Activated naive CD8-positive, alpha-beta T cell treated with anti-CD3 and anti-CD28 coated beads, Interleukin-2, amount 10 ng/mL, durations not matched to agents 7 days and 5 days (primary cell): ENCODE data around the gene FCRLB. TPM values are rescaled to one million over a fixed set of nuclear protein-coding genes. Genes with fewer than 3 reads are reported as not detected.

ENCODE experiments used
- ATAC-seq: fragments of 150-1000 bp; cut with Tn5 transposase; one replicate; pipeline ENCODE4 v1.10.0; 2021; ENCODE audit warnings: low read depth, moderate library complexity
- POLR2A ChIA-PET: fragments of 350-600 bp; sonication (Branson Sonifier 250); formaldehyde crosslinking; loops from one replicate; lab custom pipeline; 2021; ENCODE audit warnings: antibody characterized with exemption; lab: Charles Lee
- DNase-seq: peaks from one replicate; pipeline ENCODE4 v3.0.0; 2021
- H3K27ac Mint-ChIP-seq: one replicate; pipeline ENCODE4 v1.8.0; 2022; ENCODE audit warnings: mild to moderate bottlenecking, mixed read lengths
- H3K27me3 Mint-ChIP-seq: one replicate; pipeline ENCODE4 v1.8.0; 2022; ENCODE audit warnings: mild to moderate bottlenecking, moderate library complexity, mixed read lengths
- H3K36me3 Mint-ChIP-seq: one replicate; pipeline ENCODE4 v1.8.0; 2021; ENCODE audit warnings: mild to moderate bottlenecking, mixed read lengths
- H3K4me1 Mint-ChIP-seq: one replicate; pipeline ENCODE4 v1.8.0; 2021; ENCODE audit warnings: mixed read lengths
- H3K4me3 Mint-ChIP-seq: one replicate; pipeline ENCODE4 v1.8.0; 2022; ENCODE audit warnings: mild to moderate bottlenecking, moderate library complexity, mixed read lengths
- H3K9me3 Mint-ChIP-seq: one replicate; pipeline ENCODE4 v1.8.0; 2021; ENCODE audit warnings: mixed read lengths
- total RNA-seq, 2 experiments: library from RNA; stranded (reverse); gene quantifications; one replicate each; pipeline ENCODE4 v1.2.3, GENCODE V29; 2021

FCRLB gene
- total RNA-seq, 2 experiments from 2014 or later, result 0.74 to 0.97 TPM

DNA sequence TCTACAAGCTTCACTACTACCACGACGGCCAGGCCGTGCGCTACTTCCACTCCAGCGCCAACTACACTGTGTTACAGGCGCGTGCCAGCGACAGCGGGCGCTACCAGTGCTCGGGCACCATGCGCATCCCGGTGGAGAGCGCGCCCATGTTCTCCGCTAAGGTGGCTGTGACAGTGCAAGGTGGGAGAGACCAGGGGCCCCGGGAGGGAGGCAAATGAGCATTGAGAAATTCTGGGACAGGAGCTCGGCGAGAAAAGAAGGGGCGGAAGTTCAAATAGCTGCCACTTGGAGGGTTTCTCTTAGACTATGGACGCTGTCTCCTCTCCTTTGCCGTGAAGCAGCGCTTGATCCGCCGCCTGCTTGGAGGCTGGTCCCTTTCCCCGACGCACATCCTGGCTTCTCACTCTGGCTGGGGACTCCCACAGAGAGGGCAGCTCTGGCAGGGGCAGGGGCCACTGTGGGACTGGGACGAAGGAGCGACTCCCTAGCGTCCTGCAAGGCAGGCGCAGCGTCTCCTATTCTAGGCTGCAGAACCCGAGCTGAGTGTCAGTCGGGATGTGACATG is 4.6 kb downstream of the FCRLB start:
- Mint-ChIP-seq H3K4me3 (peak overlapping the region; percentile 98), H3K9me3 (no peaks in the 10 kb centered on the region), H3K27me3 (peaks cover 23% of the 10 kb centered on the region), H3K4me1 (peaks cover 49% of the 10 kb centered on the region), H3K36me3 (no peaks in the 10 kb centered on the region), H3K27ac (peak overlapping the region; percentile 92)
- POLR2A ChIA-PET, result interaction anchor here (0.8 to 3.1 kb wide), 4 partner anchors 11 to 412 kb away, joined by 3 to 55 read pairs (median 10); partner anchors contain the start of genes DUSP12 and SDHC
- DNase-seq, result peak; percentile 68
- ATAC-seq, result peak; percentile 14

DNA sequence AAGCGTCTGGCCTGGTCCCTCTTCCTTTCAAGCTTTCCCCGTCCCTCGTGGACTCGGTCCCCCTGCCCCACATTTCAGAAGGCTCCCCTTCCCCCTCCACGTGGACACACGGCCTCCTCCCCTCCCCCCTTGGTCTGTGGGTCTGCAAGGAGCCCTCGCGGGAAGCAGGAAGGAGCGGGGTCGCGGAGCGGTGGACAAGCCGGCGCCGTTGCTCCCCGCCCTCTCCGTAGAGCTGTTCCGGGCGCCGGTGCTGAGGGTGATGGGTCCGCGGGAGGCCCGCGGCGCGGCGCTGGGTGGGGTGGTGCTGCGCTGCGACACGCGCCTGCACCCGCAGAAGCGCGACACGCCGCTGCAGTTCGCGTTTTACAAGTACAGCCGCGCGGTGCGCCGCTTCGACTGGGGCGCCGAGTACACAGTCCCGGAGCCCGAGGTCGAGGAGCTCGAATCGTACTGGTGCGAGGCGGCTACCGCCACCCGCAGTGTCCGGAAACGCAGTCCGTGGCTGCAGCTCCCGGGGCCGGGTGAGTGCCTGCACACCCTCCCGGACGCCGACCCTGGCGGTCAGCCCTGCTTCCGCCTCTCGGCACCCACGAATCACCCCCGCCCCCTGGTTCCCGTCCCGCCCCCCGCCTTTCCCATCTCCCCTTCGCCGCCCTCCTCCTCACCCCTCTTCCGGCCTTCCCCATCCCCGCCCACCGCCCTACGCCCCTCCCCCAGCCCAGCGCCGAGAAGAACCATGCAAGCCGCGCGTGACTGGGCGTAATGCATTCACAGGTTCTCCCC is 5.3 kb downstream of the FCRLB start:
- no peaks in the 10 kb centered on the region for H3K9me3 Mint-ChIP-seq
- H3K4me1 Mint-ChIP-seq, result peaks cover 45% of the 10 kb centered on the region
- peak overlapping the region; percentile 98 for H3K4me3 Mint-ChIP-seq
- DNase-seq (peak; percentile 83), ATAC-seq (peak; percentile 74)
- peak overlapping the region; percentile 93 for H3K27ac Mint-ChIP-seq
- peaks cover 28% of the 10 kb centered on the region for H3K27me3 Mint-ChIP-seq
- no peaks in the 10 kb centered on the region for H3K36me3 Mint-ChIP-seq
- POLR2A ChIA-PET, result interaction anchor here (0.8 to 3.1 kb wide), 6 partner anchors 11 to 412 kb away, joined by 3 to 55 read pairs (median 4); partner anchors contain the start of genes DUSP12 and SDHC

DNA sequence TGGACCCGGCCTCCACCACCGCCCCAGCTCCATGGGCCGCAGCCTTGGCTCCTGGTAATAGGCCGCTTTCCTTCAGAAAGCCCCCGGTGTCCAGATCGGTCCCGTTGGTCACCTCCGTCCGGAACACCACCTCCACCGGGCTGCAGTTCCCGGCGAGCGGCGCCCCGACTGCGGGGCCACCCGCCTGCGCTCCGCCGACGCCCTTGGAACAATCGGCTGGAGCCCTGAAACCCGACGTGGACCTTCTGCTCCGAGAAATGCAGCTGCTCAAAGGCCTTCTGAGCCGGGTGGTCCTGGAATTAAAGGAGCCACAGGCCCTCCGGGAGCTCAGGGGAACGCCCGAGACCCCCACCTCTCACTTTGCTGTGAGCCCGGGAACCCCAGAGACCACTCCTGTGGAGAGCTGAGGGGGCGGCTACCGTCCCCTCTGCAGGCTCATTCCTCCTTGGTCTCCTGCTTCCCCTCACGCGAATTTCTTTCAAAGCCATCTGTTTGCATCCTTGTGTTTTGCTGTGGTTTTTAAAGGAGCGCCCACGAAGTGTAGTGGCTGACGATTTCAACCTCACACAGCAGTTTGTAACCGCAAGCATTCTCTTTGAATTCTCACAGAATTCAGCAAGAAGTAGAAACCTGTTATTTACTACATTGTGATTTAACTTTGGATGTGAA is 6.0 kb downstream of the FCRLB start:
- Mint-ChIP-seq H3K27me3 (peaks cover 23% of the 10 kb centered on the region), H3K27ac (peak overlapping the region; percentile 93), H3K4me1 (peaks cover 39% of the 10 kb centered on the region), H3K4me3 (peak overlapping the region; percentile 98), H3K9me3 (no peaks in the 10 kb centered on the region), H3K36me3 (no peaks in the 10 kb centered on the region)
- DNase-seq (peak; percentile 82), ATAC-seq (peak; percentile 15)
- POLR2A ChIA-PET, result interaction anchor here (1.0 to 3.1 kb wide), 5 partner anchors 10 to 195 kb away, joined by 3 to 55 read pairs (median 4); partner anchors contain the start of gene DUSP12

DNA sequence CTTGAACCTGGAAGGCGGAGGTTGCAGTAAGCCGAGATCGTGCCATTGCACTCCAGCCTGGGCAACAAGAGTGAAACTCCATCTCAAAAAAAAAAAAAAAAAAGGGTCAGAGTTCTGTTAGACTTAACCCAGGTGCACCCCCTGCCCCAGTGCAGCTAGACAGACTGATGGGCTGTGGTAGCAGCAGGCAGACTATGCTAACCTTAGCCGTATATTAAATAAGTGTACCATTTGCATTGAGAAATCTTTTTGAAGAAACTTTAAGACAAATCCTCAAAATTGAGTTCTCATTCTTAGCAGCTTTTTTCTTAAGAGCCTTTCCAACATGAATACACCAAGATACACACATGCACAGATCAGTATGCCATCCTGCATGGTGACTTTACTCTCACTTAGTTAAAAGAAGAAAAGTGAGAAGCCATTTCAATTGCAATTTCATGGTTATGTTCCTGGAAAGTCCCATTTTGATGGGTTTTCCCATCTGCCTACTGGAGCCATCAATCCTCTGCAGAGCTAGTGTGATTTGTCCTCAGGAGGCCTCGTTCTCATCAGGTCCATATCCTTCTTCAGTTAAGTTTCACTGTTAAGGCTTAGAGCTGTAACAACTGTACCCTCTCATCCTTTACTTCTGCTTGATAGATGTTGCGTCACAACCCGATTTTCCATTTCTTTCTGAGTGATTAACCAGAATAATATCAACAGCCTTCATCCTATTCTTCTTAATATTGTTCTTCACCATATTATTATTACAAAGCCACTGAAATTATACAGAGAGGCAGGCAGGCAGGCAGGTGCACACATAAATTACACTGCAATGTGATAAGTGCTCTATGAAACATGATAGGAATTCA is 7.3 kb downstream of the FCRLB start:
- no peak overlapping the region for H3K27ac Mint-ChIP-seq
- H3K27me3 Mint-ChIP-seq, result peaks cover 22% of the 10 kb centered on the region
- POLR2A ChIA-PET, result no interaction called here
- peak overlapping the region; percentile 1 for H3K4me3 Mint-ChIP-seq
- ATAC-seq (no peak), DNase-seq (no peak)
- no peaks in the 10 kb centered on the region for H3K36me3 Mint-ChIP-seq
- peaks cover 39% of the 10 kb centered on the region for H3K4me1 Mint-ChIP-seq
- H3K9me3 Mint-ChIP-seq, result no peaks in the 10 kb centered on the region

DNA sequence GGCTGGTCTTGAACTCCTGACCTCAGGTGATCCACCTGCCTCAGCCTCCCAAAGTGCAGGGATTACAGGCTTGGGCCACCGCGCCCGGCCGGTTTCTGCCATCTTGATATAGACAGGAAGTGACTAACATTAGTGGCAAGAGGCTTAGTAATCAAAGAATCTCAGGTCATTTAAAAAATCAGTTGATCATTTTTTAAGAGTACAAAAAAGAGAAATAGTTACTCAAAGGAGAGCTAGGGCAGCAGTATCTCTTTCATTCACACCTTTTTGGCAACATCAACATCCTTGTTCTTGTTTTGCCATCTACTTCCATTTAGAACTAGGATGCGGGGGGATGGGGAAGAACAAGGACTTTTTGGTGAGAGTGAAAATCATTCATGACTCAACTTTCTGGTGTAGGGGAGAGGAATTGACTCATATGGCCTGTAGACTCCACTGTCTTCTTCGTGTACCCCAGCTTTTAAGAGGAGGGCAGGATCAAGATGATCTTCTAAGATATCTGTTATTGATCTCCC is 8.8 kb downstream of the FCRLB start:
- POLR2A ChIA-PET, result interaction anchor here (0.7 kb wide), 1 partner anchor 19 kb away, joined by 3 read pairs; the partner anchor contains the start of gene DUSP12
- H3K36me3 Mint-ChIP-seq, result no peaks in the 10 kb centered on the region

DNA sequence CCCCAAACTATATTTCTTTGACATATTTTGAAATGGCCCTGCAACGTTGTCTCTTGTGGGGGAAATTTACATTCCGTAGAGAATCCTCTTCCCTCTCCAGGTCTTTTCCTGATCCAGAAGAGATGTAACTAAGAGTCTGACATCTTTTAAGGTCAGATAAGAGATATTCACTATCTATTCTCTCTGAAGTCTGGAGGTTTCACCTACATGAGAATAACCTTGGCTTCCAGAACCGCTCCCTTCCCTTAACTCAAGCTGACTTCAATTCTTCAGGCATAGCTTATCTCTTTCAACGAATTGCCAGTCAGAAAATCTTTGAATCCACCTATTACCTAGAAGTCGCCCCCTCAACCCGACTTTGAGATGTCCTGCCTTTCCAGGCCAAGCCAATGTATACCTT is 9.9 kb downstream of the FCRLB start:
- Mint-ChIP-seq H3K9me3 (no peaks in the 10 kb centered on the region), H3K4me1 (peaks cover 31% of the 10 kb centered on the region), H3K4me3 (no peak overlapping the region), H3K27me3 (peaks cover 17% of the 10 kb centered on the region), H3K27ac (no peak overlapping the region), H3K36me3 (no peaks in the 10 kb centered on the region)
- ATAC-seq (no peak), DNase-seq (no peak)
- POLR2A ChIA-PET, result no interaction called here

More for the DNA sequence above, 8.8 kb downstream of the FCRLB start:
- H3K4me3 Mint-ChIP-seq, result peak overlapping the region; percentile 18
- peak overlapping the region; percentile 57 for H3K27ac Mint-ChIP-seq
- peaks cover 35% of the 10 kb centered on the region for H3K4me1 Mint-ChIP-seq
- ATAC-seq (no peak), DNase-seq (no peak)
- H3K9me3 Mint-ChIP-seq, result no peaks in the 10 kb centered on the region
- peaks cover 22% of the 10 kb centered on the region for H3K27me3 Mint-ChIP-seq

DNA sequence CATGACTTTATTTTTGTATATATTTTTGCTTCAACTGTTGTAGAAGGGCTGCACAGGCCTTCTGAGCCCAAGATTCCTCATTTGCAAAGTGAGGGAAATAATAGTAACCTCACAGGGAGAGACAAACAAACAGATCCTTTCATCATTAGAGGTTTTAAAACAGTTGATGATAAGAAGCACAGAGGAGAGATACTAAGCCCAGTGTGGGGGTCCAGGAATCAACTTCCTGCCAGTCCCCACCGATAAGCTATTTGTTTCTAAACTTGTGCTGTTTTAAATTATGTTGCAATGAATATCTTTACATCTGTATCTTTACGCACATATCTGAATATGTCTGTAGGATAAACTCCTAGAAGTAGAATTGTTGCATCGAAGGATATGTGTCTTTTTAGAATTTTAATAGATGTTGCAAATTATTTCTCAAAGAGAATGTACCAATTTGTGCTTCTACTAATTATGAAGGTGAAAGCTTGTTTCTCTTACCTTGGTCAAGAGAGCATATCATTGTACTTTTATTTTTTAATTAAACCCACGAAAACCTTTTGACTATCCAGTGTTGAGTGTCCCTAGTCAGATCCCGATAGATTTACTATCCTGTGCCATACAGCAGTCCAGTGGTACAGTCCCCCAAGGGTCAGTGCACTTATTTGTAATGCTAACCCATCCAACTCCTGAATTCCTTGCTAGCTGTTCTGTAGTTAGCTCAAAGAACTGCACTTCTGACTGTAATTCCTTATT is 10.8 kb downstream of the FCRLB start:
- no peaks in the 10 kb centered on the region for H3K36me3 Mint-ChIP-seq
- no peak overlapping the region for H3K27ac Mint-ChIP-seq
- no peaks in the 10 kb centered on the region for H3K9me3 Mint-ChIP-seq
- H3K4me3 Mint-ChIP-seq, result no peak overlapping the region
- ATAC-seq (no peak), DNase-seq (no peak)
- peaks cover 35% of the 10 kb centered on the region for H3K4me1 Mint-ChIP-seq
- POLR2A ChIA-PET, result no interaction called here
- peaks cover 17% of the 10 kb centered on the region for H3K27me3 Mint-ChIP-seq

DNA sequence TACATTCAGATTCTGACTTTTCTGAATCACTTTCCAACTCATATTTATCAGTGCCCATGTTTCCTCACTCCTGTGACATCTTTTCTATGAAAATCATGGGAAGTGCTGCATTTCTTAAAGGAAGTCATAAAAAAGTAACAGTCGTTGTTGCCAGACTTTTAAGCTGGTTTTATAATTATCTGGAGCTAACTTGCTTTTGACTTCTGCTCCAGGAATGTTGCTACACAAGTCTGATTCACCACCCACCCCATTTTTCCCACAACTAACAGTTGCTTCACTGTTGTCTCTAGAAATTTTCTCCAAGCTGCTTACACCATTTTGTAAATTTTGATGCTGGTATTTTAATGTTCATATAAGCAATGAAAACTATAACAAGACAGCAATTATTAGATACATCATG is 12.2 kb downstream of the FCRLB start:
- no peaks in the 10 kb centered on the region for H3K36me3 Mint-ChIP-seq
- H3K4me3 Mint-ChIP-seq, result no peak overlapping the region
- H3K27me3 Mint-ChIP-seq, result peaks cover 14% of the 10 kb centered on the region
- POLR2A ChIA-PET, result no interaction called here
- DNase-seq (no peak), ATAC-seq (no peak)
- H3K9me3 Mint-ChIP-seq, result no peaks in the 10 kb centered on the region
- no peak overlapping the region for H3K27ac Mint-ChIP-seq
- H3K4me1 Mint-ChIP-seq, result peaks cover 33% of the 10 kb centered on the region

DNA sequence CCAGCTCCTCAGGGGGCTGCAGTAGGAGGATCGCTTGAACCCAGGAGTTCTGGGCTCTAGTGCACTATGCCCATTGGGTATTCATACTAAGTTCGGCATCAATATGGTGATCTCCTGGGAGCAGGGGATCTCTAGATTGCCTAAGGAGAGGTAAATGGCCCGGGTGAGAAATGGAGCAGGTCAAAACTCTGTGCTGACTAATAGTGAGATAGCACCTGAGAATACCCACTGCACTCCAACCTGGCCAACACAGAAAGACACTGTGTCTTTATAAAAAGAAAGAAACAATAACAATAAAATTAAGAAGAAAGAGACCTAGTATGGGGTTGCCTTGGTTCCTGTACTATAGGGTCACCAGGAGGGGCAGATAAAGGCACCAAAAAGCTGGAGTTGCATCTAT is 14.5 kb downstream of the FCRLB start:
- Mint-ChIP-seq H3K4me1 (peaks cover 35% of the 10 kb centered on the region), H3K9me3 (no peaks in the 10 kb centered on the region), H3K4me3 (no peak overlapping the region), H3K27me3 (peaks cover 14% of the 10 kb centered on the region), H3K36me3 (no peaks in the 10 kb centered on the region), H3K27ac (no peak overlapping the region)
- POLR2A ChIA-PET, result interaction anchor here (0.8 to 6.3 kb wide), 3 partner anchors 9 to 205 kb away, joined by 3 to 55 read pairs (median 4); no protein-coding TSS in a partner anchor
- DNase-seq (no peak), ATAC-seq (no peak)

DNA sequence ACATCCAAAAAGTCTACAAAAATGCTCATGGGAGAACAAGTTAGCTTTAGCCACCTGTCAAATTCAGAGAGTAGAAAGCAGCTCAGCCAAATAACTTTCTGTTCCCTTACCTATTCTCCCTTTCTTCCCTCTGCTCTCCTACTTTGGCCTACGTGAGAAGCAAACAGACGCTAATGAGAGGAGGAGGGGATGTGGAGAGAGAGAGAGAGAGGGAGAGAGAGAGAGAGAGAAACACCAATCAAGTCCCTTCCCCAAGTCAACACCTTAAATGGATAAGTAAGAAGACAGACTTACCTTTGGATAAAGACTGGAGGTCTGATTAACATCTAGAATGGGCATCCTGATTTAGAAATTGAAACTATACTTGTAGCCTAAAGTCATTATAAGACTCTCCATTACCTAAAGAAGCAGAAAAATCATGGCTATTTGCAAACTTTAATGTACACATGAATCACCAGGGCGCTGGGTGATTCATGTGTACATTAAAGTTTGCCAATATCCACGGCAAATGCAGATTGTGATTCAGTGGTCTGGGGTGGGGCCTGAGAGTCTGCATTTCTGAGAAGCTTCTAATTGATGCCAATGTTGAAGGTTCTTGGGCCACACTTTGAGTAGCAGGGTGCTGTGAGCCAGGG is 15.1 kb downstream of the FCRLB start:
- DNase-seq, result no peak
- peaks cover 8% of the 10 kb centered on the region for H3K27me3 Mint-ChIP-seq
- POLR2A ChIA-PET, result interaction anchor here (1.0 to 6.3 kb wide), 3 partner anchors 10 to 206 kb away, joined by 3 to 55 read pairs (median 3); no protein-coding TSS in a partner anchor
- no peaks in the 10 kb centered on the region for H3K36me3 Mint-ChIP-seq
- peaks cover 40% of the 10 kb centered on the region for H3K4me1 Mint-ChIP-seq
- H3K27ac Mint-ChIP-seq, result no peak overlapping the region
- no peaks in the 10 kb centered on the region for H3K9me3 Mint-ChIP-seq
- ATAC-seq, result no peak
- no peak overlapping the region for H3K4me3 Mint-ChIP-seq

DNA sequence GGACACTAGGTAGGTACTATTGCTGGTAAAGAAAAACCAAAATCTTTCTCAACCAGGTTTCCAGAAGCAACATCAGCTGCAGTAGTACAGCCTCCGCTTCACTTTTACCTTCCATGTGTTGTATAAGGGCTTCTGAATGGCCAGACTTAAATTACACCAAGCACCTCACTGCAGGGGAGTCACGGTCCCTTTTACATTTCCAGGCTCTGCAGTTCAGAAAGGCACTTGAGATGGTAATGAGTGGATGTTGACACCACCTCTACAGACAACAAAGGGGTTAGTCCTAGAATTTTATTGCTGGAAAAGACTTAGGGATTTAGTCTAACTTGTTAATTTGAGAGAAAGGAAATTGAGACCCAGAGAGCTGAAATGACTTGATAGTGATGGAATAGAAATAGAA is 16.3 kb downstream of the FCRLB start:
- DNase-seq, result no peak
- no peak for ATAC-seq
- no peak overlapping the region for H3K4me3 Mint-ChIP-seq
- no peaks in the 10 kb centered on the region for H3K9me3 Mint-ChIP-seq
- peaks cover 6% of the 10 kb centered on the region for H3K27me3 Mint-ChIP-seq
- H3K4me1 Mint-ChIP-seq, result peaks cover 40% of the 10 kb centered on the region
- H3K27ac Mint-ChIP-seq, result no peak overlapping the region
- POLR2A ChIA-PET, result interaction anchor here (1.0 to 6.3 kb wide), 3 partner anchors 11 to 16 kb away, joined by 3 to 55 read pairs (median 4); partner anchors contain the start of gene FCRLB
- H3K36me3 Mint-ChIP-seq, result no peaks in the 10 kb centered on the region
